Upper lobe of right lung (tissue), 1 donor: ENCODE data around the gene PIWIL4. TPM values are rescaled to one million over a fixed set of nuclear protein-coding genes. Genes with fewer than 3 reads are reported as not detected.
"Not testable (repeated sequence)": the region's sequence is repeated elsewhere in the genome, so short reads cannot be mapped to it uniquely, and the experiment has no call there.

Experiments
- ATAC-seq: fragments of 200-7000 bp; cut with Tn5 transposase; one replicate; pipeline ENCODE4 v1.9.1; 2020; ENCODE audit warnings: mild to moderate bottlenecking, moderate library complexity
- DNase-seq: peaks from one replicate; pipeline ENCODE4 v3.0.0-alpha.2; 2020
- H3K27ac ChIP-seq: fragments of 200-600 bp; one replicate; pipeline ENCODE4 v1.8.0; 2022
- H3K27me3 ChIP-seq: fragments of 200-600 bp; one replicate; pipeline ENCODE4 v1.8.0; 2022; ENCODE audit warnings: mild to moderate bottlenecking
- H3K36me3 ChIP-seq: fragments of 200-600 bp; one replicate; pipeline ENCODE4 v1.8.0; 2022
- H3K4me1 ChIP-seq: fragments of 200-600 bp; one replicate; pipeline ENCODE4 v1.8.0; 2022
- H3K4me3 ChIP-seq: fragments of 200-600 bp; one replicate; pipeline ENCODE4 v1.8.0; 2022; ENCODE audit warnings: mild to moderate bottlenecking
- H3K9me3 ChIP-seq: fragments of 200-600 bp; one replicate; pipeline ENCODE4 v1.8.0; 2022
- CTCF ChIP-seq: fragments of 200-600 bp; IDR thresholded peaks from one replicate; pipeline ENCODE4 v1.8.0; 2022; ENCODE audit warnings: antibody characterized with exemption
- intact Hi-C: fragments of 100-400 bp; cut with DNase I; formaldehyde crosslinking; loops from one replicate; pipeline ENCODE4 v1.11.0; 2022
- total RNA-seq: library from RNA; stranded (reverse); fragmentation: NEBNext Ultra II Directional; extraction: Animal tissue kit (Norgen Biotek cat#: 25700); gene quantifications from one replicate; pipeline ENCODE4 v1.2.1, GENCODE V29; 2021
- donor health status: DM: no; HTN: yes; CAD: no; lungs with severe emphysema.

Gene PIWIL4
- total RNA-seq, 1 donor from 2014 or later = 2.9 TPM

- DNase-seq (no peak), ATAC-seq (no peak)
- H3K27me3 ChIP-seq = no peaks in the 10 kb centered on the region
- intact Hi-C loops = no loop called here
- no peaks in the 10 kb centered on the region for H3K9me3 ChIP-seq
- H3K36me3 ChIP-seq = no peaks in the 10 kb centered on the region
- H3K4me1 ChIP-seq = no peaks in the 10 kb centered on the region
- TF ChIP-seq CTCF = no peak
- no peak overlapping the region for H3K4me3 ChIP-seq
- H3K27ac ChIP-seq = no peak overlapping the region
Measured at GRCh38 chr11:94568200-94568599, 1.0 kb downstream of the PIWIL4 start.

GRCh38 chr11:94568717-94569116 lies 1.5 kb downstream of the PIWIL4 start:
- no peaks in the 10 kb centered on the region for H3K9me3 ChIP-seq
- intact Hi-C loops = no loop called here
- H3K4me3 ChIP-seq = no peak overlapping the region
- TF ChIP-seq CTCF = no peak
- no peaks in the 10 kb centered on the region for H3K36me3 ChIP-seq
- no peak overlapping the region for H3K27ac ChIP-seq
- no peaks in the 10 kb centered on the region for H3K4me1 ChIP-seq
- DNase-seq = no peak
- no peaks in the 10 kb centered on the region for H3K27me3 ChIP-seq
- ATAC-seq = no peak

GRCh38 chr11:94572975-94573374 lies 5.8 kb downstream of the PIWIL4 start:
- ATAC-seq, H3K4me3 ChIP-seq, H3K9me3 ChIP-seq, H3K27ac ChIP-seq, H3K4me1 ChIP-seq, DNase-seq, H3K36me3 ChIP-seq, intact Hi-C loops, H3K27me3 ChIP-seq: not testable (repeated sequence)

GRCh38 chr11:94574193-94574961 lies 7.2 kb downstream of the PIWIL4 start:
- TF ChIP-seq CTCF = no peak
- Histone ChIP-seq H3K9me3 (no peaks in the 10 kb centered on the region), H3K36me3 (no peaks in the 10 kb centered on the region), H3K27me3 (no peaks in the 10 kb centered on the region), H3K4me1 (no peaks in the 10 kb centered on the region), H3K4me3 (no peak overlapping the region), H3K27ac (no peak overlapping the region)
- DNase-seq (no peak), ATAC-seq (peak; percentile 44)
- intact Hi-C loops = no loop called here

- ATAC-seq (no peak), DNase-seq (no peak)
- intact Hi-C loops = no loop called here
- Histone ChIP-seq H3K36me3 (no peaks in the 10 kb centered on the region), H3K27me3 (no peaks in the 10 kb centered on the region), H3K9me3 (no peaks in the 10 kb centered on the region), H3K4me1 (no peaks in the 10 kb centered on the region), H3K4me3 (no peak overlapping the region), H3K27ac (no peak overlapping the region)
- TF ChIP-seq CTCF = no peak
Measured at GRCh38 chr11:94576306-94576705, 9.1 kb downstream of the PIWIL4 start.

GRCh38 chr11:94577841-94578240 lies 10.7 kb downstream of the PIWIL4 start:
- Histone ChIP-seq H3K27me3 (no peaks in the 10 kb centered on the region), H3K4me1 (no peaks in the 10 kb centered on the region), H3K27ac (no peak overlapping the region), H3K4me3 (no peak overlapping the region), H3K36me3 (no peaks in the 10 kb centered on the region), H3K9me3 (no peaks in the 10 kb centered on the region)
- ATAC-seq (no peak), DNase-seq (no peak)
- no peak for TF ChIP-seq CTCF
- intact Hi-C loops = no loop called here
